Activated T-helper 2 cell treated with anti-CD3 and anti-CD28 coated beads, Interferon-gamma antibody, Interleukin-2, Interleukin-4, amounts not matched to agents 10 μg/mL and 5 μg/mL and 100 μg/mL, durations not matched to agents 14 hours and 24 hours and 36 hours (primary cell): ENCODE results near the gene KCNH1. TPM values are rescaled to one million over a fixed set of nuclear protein-coding genes. Genes with fewer than 3 reads are reported as not detected.

Source experiments
- DNase-seq: peaks from one replicate; pipeline ENCODE4 v3.0.0; 2021; ENCODE audit warnings: low spot score
- H3K27ac Mint-ChIP-seq: one replicate; pipeline ENCODE4 v1.8.0; 2021; ENCODE audit warnings: mixed read lengths
- H3K27me3 Mint-ChIP-seq: one replicate; pipeline ENCODE4 v1.8.0; 2021; ENCODE audit warnings: low read depth, mixed read lengths
- H3K36me3 Mint-ChIP-seq: one replicate; pipeline ENCODE4 v1.8.0; 2021; ENCODE audit warnings: low read depth, mixed read lengths
- H3K4me1 Mint-ChIP-seq: one replicate; pipeline ENCODE4 v1.8.0; 2021; ENCODE audit warnings: low read depth, mixed read lengths
- H3K4me3 Mint-ChIP-seq: one replicate; pipeline ENCODE4 v1.8.0; 2021; ENCODE audit warnings: low read depth, mild to moderate bottlenecking, moderate library complexity, mixed read lengths
- H3K9me3 Mint-ChIP-seq: one replicate; pipeline ENCODE4 v1.8.0; 2021; ENCODE audit warnings: mixed read lengths
- intact Hi-C: fragments of 100-400 bp; cut with micrococcal nuclease; formaldehyde crosslinking; loops from one replicate; pipeline ENCODE4 v1.15.1; 2023
- total RNA-seq: library from RNA; stranded (reverse); gene quantifications from 2 replicates; pipeline ENCODE4 v1.2.3, GENCODE V29; 2022

KCNH1 gene
- total RNA-seq, 1 donor from 2014 or later = not detected

GRCh38 chr1:210647406-210648333 lies 486.3 kb downstream of the KCNH1 start:
- Mint-ChIP-seq H3K4me3 (no peak overlapping the region), H3K9me3 (no peaks in the 10 kb centered on the region), H3K36me3 (no peaks in the 10 kb centered on the region), H3K4me1 (peaks cover 2% of the 10 kb centered on the region), H3K27me3 (no peaks in the 10 kb centered on the region), H3K27ac (no peak overlapping the region)
- intact Hi-C loops = no loop called here
- DNase-seq = no peak

- no peak overlapping the region for H3K4me3 Mint-ChIP-seq
- intact Hi-C loops = no loop called here
- no peak overlapping the region for H3K27ac Mint-ChIP-seq
- H3K36me3 Mint-ChIP-seq = no peaks in the 10 kb centered on the region
- H3K27me3 Mint-ChIP-seq = no peaks in the 10 kb centered on the region
- DNase-seq = no peak
- H3K4me1 Mint-ChIP-seq = peaks cover 2% of the 10 kb centered on the region
- H3K9me3 Mint-ChIP-seq = no peaks in the 10 kb centered on the region
Observed at GRCh38 chr1:210646258-210646616, 487.7 kb downstream of the KCNH1 start.

GRCh38 chr1:210645582-210646257 lies 488.2 kb downstream of the KCNH1 start:
- no peaks in the 10 kb centered on the region for H3K27me3 Mint-ChIP-seq
- peaks cover 2% of the 10 kb centered on the region for H3K4me1 Mint-ChIP-seq
- H3K27ac Mint-ChIP-seq = no peak overlapping the region
- no peaks in the 10 kb centered on the region for H3K36me3 Mint-ChIP-seq
- H3K9me3 Mint-ChIP-seq = no peaks in the 10 kb centered on the region
- DNase-seq = no peak
- intact Hi-C loops = no loop called here
- no peak overlapping the region for H3K4me3 Mint-ChIP-seq

- no peaks in the 10 kb centered on the region for H3K36me3 Mint-ChIP-seq
- H3K9me3 Mint-ChIP-seq = no peaks in the 10 kb centered on the region
- no peak overlapping the region for H3K4me3 Mint-ChIP-seq
- H3K27me3 Mint-ChIP-seq = no peaks in the 10 kb centered on the region
- intact Hi-C loops = no loop called here
- no peaks in the 10 kb centered on the region for H3K4me1 Mint-ChIP-seq
- no peak overlapping the region for H3K27ac Mint-ChIP-seq
- no peak for DNase-seq
Observed at GRCh38 chr1:210641582-210641981, 492.4 kb downstream of the KCNH1 start.

- Mint-ChIP-seq H3K27ac (no peak overlapping the region), H3K36me3 (no peaks in the 10 kb centered on the region), H3K4me3 (no peak overlapping the region), H3K9me3 (no peaks in the 10 kb centered on the region), H3K4me1 (no peaks in the 10 kb centered on the region), H3K27me3 (no peaks in the 10 kb centered on the region)
- intact Hi-C loops = no loop called here
- DNase-seq = no peak
Observed at GRCh38 chr1:210635108-210635507, 498.8 kb downstream of the KCNH1 start.

- no peak for DNase-seq
- no peaks in the 10 kb centered on the region for H3K4me1 Mint-ChIP-seq
- no peaks in the 10 kb centered on the region for H3K27me3 Mint-ChIP-seq
- no peaks in the 10 kb centered on the region for H3K36me3 Mint-ChIP-seq
- intact Hi-C loops = no loop called here
- H3K27ac Mint-ChIP-seq = no peak overlapping the region
- H3K4me3 Mint-ChIP-seq = no peak overlapping the region
- H3K9me3 Mint-ChIP-seq = no peaks in the 10 kb centered on the region
Observed at GRCh38 chr1:210633636-210634035, 500.3 kb downstream of the KCNH1 start.

GRCh38 chr1:210633140-210633539 lies 500.8 kb downstream of the KCNH1 start:
- Mint-ChIP-seq H3K27me3 (no peaks in the 10 kb centered on the region), H3K36me3 (no peaks in the 10 kb centered on the region), H3K9me3 (no peaks in the 10 kb centered on the region), H3K4me3 (no peak overlapping the region), H3K27ac (no peak overlapping the region), H3K4me1 (no peaks in the 10 kb centered on the region)
- intact Hi-C loops = no loop called here
- DNase-seq = no peak

GRCh38 chr1:210631399-210631798 lies 502.5 kb downstream of the KCNH1 start:
- no peak for DNase-seq
- Mint-ChIP-seq H3K27me3 (no peaks in the 10 kb centered on the region), H3K36me3 (no peaks in the 10 kb centered on the region), H3K4me3 (no peak overlapping the region), H3K4me1 (no peaks in the 10 kb centered on the region), H3K27ac (no peak overlapping the region), H3K9me3 (no peaks in the 10 kb centered on the region)
- intact Hi-C loops = no loop called here

- H3K36me3 Mint-ChIP-seq = no peaks in the 10 kb centered on the region
- H3K9me3 Mint-ChIP-seq = no peaks in the 10 kb centered on the region
- DNase-seq = no peak
- H3K4me3 Mint-ChIP-seq = no peak overlapping the region
- H3K27me3 Mint-ChIP-seq = no peaks in the 10 kb centered on the region
- H3K4me1 Mint-ChIP-seq = no peaks in the 10 kb centered on the region
- H3K27ac Mint-ChIP-seq = no peak overlapping the region
- intact Hi-C loops = no loop called here
Observed at GRCh38 chr1:210629276-210629675, 504.7 kb downstream of the KCNH1 start.

GRCh38 chr1:210627755-210628154 lies 506.2 kb downstream of the KCNH1 start:
- no peaks in the 10 kb centered on the region for H3K4me1 Mint-ChIP-seq
- H3K27ac Mint-ChIP-seq = no peak overlapping the region

More at GRCh38 chr1:210627755-210628154, 506.2 kb downstream of the KCNH1 start:
- Mint-ChIP-seq H3K9me3 (no peaks in the 10 kb centered on the region), H3K36me3 (no peaks in the 10 kb centered on the region), H3K4me3 (no peak overlapping the region), H3K27me3 (no peaks in the 10 kb centered on the region)
- DNase-seq = no peak
- intact Hi-C loops = no loop called here

Other genes starting within 250 kb of the KCNH1 start
- 42.3 and 45.0 TPM in 2 replicates for gene RCOR3, start 125.2 kb upstream of the KCNH1 start, total RNA-seq
- 63.8 and 64.6 TPM in 2 replicates for gene TRAF5, start 192.7 kb upstream of the KCNH1 start, total RNA-seq